ENCODE data around the gene SDC3.
"Not testable (repeated sequence)": the region's sequence is repeated elsewhere in the genome, so short reads cannot be mapped to it uniquely, and the experiment has no call there.

Gene SDC3

GRCh38 chr1:30875197-30875596 lies 33.4 kb downstream of the SDC3 start:
- no peak for DNase-seq (ENCODE audit: low read depth)

- no peak for DNase-seq (ENCODE audit: low read depth)
Observed at GRCh38 chr1:30874176-30874575, 34.4 kb downstream of the SDC3 start.

- no peak for DNase-seq (ENCODE audit: low read depth)
Observed at GRCh38 chr1:30872948-30873263, 35.7 kb downstream of the SDC3 start.

GRCh38 chr1:30872033-30872947 lies 36.3 kb downstream of the SDC3 start:
- DNase-seq (ENCODE audit: low read depth): no peak

GRCh38 chr1:30871276-30871871 lies 37.2 kb downstream of the SDC3 start:
- no peak for DNase-seq (ENCODE audit: low read depth)

GRCh38 chr1:30870656-30871055 lies 37.9 kb downstream of the SDC3 start:
- DNase-seq (ENCODE audit: low read depth): no peak

- DNase-seq (ENCODE audit: low read depth): no peak
Observed at GRCh38 chr1:30870035-30870434, 38.5 kb downstream of the SDC3 start.

GRCh38 chr1:30868833-30869435 lies 39.6 kb downstream of the SDC3 start:
- DNase-seq (ENCODE audit: low read depth): no peak

GRCh38 chr1:30868057-30868456 lies 40.5 kb downstream of the SDC3 start:
- DNase-seq (ENCODE audit: low read depth): not testable (repeated sequence)

GRCh38 chr1:30867537-30867936 lies 41.0 kb downstream of the SDC3 start:
- no peak for DNase-seq (ENCODE audit: low read depth)

- DNase-seq (ENCODE audit: low read depth): no peak
Observed at GRCh38 chr1:30866594-30866993, 42.0 kb downstream of the SDC3 start.

- DNase-seq (ENCODE audit: low read depth): no peak
Observed at GRCh38 chr1:30864681-30865080, 43.9 kb downstream of the SDC3 start.

- DNase-seq (ENCODE audit: low read depth): no peak
Observed at GRCh38 chr1:30863858-30864604, 44.5 kb downstream of the SDC3 start.

- no peak for DNase-seq (ENCODE audit: low read depth)
Observed at GRCh38 chr1:30860320-30860652, 48.3 kb downstream of the SDC3 start.

GRCh38 chr1:30857964-30858363 lies 50.6 kb downstream of the SDC3 start:
- DNase-seq (ENCODE audit: low read depth): no peak

- DNase-seq (ENCODE audit: low read depth): no peak
Observed at GRCh38 chr1:30857062-30857461, 51.5 kb downstream of the SDC3 start.

GRCh38 chr1:30856260-30856790 lies 52.2 kb downstream of the SDC3 start:
- no peak for DNase-seq (ENCODE audit: low read depth)

- no peak for DNase-seq (ENCODE audit: low read depth)
Observed at GRCh38 chr1:30855686-30856259, 52.8 kb downstream of the SDC3 start.

GRCh38 chr1:30853350-30853749 lies 55.2 kb downstream of the SDC3 start:
- no peak for DNase-seq (ENCODE audit: low read depth)

GRCh38 chr1:30852026-30852425 lies 56.5 kb downstream of the SDC3 start:
- no peak for DNase-seq (ENCODE audit: low read depth)

- DNase-seq (ENCODE audit: low read depth): no peak
Observed at GRCh38 chr1:30851286-30851685, 57.3 kb downstream of the SDC3 start.

- DNase-seq (ENCODE audit: low read depth): no peak
Observed at GRCh38 chr1:30850607-30851006, 58.0 kb downstream of the SDC3 start.

Data from GM04503 (cell line).